Endothelial cell (in vitro differentiated cells): ENCODE data around the gene RSPO1. TPM values are rescaled to one million over a fixed set of nuclear protein-coding genes. Genes with fewer than 3 reads are reported as not detected.

Experiments
- DNase-seq: peaks from one replicate; pipeline ENCODE4 v3.0.0; 2021; ENCODE audit warnings: low spot score
- H3K27ac Mint-ChIP-seq: one replicate; pipeline ENCODE4 v1.8.0; 2021; ENCODE audit warnings: mixed read lengths, inconsistent platforms; ENCODE audit not compliant: unreplicated experiment
- H3K27me3 Mint-ChIP-seq: one replicate; pipeline ENCODE4 v1.8.0; 2021; ENCODE audit warnings: mild to moderate bottlenecking, moderate library complexity, mixed read lengths, inconsistent platforms; ENCODE audit not compliant: unreplicated experiment
- H3K36me3 Mint-ChIP-seq: one replicate; pipeline ENCODE4 v1.8.0; 2021; ENCODE audit warnings: mild to moderate bottlenecking, low read depth, mixed read lengths, inconsistent platforms; ENCODE audit not compliant: unreplicated experiment
- H3K4me1 Mint-ChIP-seq: one replicate; pipeline ENCODE4 v1.8.0; 2021; ENCODE audit warnings: mild to moderate bottlenecking, mixed read lengths, inconsistent platforms; ENCODE audit not compliant: unreplicated experiment
- H3K4me3 Mint-ChIP-seq: one replicate; pipeline ENCODE4 v1.8.0; 2021; ENCODE audit warnings: mild to moderate bottlenecking, mixed read lengths, inconsistent platforms; ENCODE audit not compliant: unreplicated experiment
- H3K9me3 Mint-ChIP-seq: one replicate; pipeline ENCODE4 v1.8.0; 2021; ENCODE audit warnings: mixed read lengths, inconsistent platforms; ENCODE audit not compliant: unreplicated experiment
- CTCF ChIP-seq: fragments of 200-600 bp; sonication (generic); IDR thresholded peaks from one replicate; pipeline ENCODE4 v1.5.0; 2021; ENCODE audit warnings: antibody characterized with exemption; ENCODE audit not compliant: unreplicated experiment
- total RNA-seq: library from RNA; stranded (reverse); fragmentation: NEBNext Ultra II Directional; extraction: Animal tissue kit (Norgen Biotek cat#: 25700); gene quantifications from one replicate; pipeline ENCODE4 v1.2.1, GENCODE V29; 2021; ENCODE audit not compliant: unreplicated experiment

The RSPO1 gene
- total RNA-seq, 1 donor from 2014 or later, result not detected

DNA sequence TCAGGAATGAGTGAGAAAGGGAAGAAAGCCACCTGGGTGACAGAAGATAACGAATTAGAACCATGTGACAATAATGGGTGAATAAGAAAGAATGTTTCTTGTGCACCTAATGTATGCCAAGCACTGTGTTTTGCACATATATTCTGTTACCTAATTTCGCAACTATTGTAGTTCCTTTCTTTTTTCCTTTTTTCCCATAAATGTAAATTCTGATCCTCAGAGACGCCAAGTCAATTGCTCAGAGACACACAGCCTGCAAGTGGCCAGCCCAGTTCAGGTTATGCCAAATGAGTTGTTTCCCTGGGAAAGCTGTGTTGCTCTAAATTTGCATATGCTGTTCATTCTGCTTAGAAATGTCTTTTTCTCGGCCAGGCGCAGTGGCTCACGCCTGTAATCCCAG lies 1.7 kb upstream of the RSPO1 start:
- Mint-ChIP-seq H3K4me1 (peaks cover 3% of the 10 kb centered on the region), H3K27me3 (peaks cover 22% of the 10 kb centered on the region), H3K4me3 (no peak overlapping the region), H3K27ac (no peak overlapping the region), H3K9me3 (no peaks in the 10 kb centered on the region), H3K36me3 (no peaks in the 10 kb centered on the region)
- no peak for DNase-seq
- TF ChIP-seq CTCF, result no peak

- Mint-ChIP-seq H3K4me1 (peaks cover 3% of the 10 kb centered on the region), H3K36me3 (no peaks in the 10 kb centered on the region), H3K4me3 (no peak overlapping the region), H3K27me3 (peaks cover 31% of the 10 kb centered on the region), H3K27ac (no peak overlapping the region), H3K9me3 (no peaks in the 10 kb centered on the region)
- DNase-seq, result no peak
- no peak for TF ChIP-seq CTCF
Measured at GRCh38 chr1:37634992-37635902, 555 bp upstream of the RSPO1 start.

- TF ChIP-seq CTCF, result no peak
- no peaks in the 10 kb centered on the region for H3K36me3 Mint-ChIP-seq
- DNase-seq, result no peak
- H3K27me3 Mint-ChIP-seq, result peaks cover 33% of the 10 kb centered on the region
- H3K27ac Mint-ChIP-seq, result no peak overlapping the region
- no peak overlapping the region for H3K4me3 Mint-ChIP-seq
- H3K9me3 Mint-ChIP-seq, result no peaks in the 10 kb centered on the region
- peaks cover 3% of the 10 kb centered on the region for H3K4me1 Mint-ChIP-seq
Measured at GRCh38 chr1:37633938-37634243, 801 bp downstream of the RSPO1 start.

GRCh38 chr1:37633040-37633937 lies 1.4 kb downstream of the RSPO1 start:
- Mint-ChIP-seq H3K4me1 (peaks cover 3% of the 10 kb centered on the region), H3K9me3 (no peaks in the 10 kb centered on the region), H3K27ac (no peak overlapping the region), H3K27me3 (peaks cover 33% of the 10 kb centered on the region), H3K4me3 (no peak overlapping the region), H3K36me3 (no peaks in the 10 kb centered on the region)
- TF ChIP-seq CTCF, result no peak
- no peak for DNase-seq
